NCI-H1694 treated with DMSO at 0.1 percent for 48 hours (cell line): ENCODE measurements around the gene FIBP.

Source experiments
- DNase-seq: peaks from one replicate; lab custom pipeline; 2025; lab: John Stamatoyannopoulos, UW

FIBP gene

GRCh38 chr11:65844231-65844872 lies 43.9 kb downstream of the FIBP start:
- no peak for DNase-seq

- no peak for DNase-seq
Measured at GRCh38 chr11:65843811-65844210, 44.5 kb downstream of the FIBP start.

DNA sequence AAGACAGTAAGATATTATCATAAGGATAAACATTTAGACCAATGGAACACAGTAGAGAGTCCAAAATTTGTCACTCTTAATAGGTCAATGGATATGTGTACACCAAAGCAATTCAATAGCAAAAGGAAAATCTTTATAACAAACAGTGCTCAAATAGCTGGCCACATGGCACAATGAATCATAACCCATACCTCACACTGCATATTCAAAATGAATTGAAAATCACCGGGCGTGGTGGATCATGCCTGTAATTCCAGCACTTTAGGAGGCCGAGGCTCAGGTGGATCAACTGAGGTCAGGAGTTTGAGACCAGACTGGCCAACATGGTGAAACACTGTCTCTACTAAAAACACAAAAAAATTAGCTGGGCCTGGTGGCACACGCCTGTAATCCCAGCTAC lies 46.1 kb downstream of the FIBP start:
- DNase-seq, result no peak

DNA sequence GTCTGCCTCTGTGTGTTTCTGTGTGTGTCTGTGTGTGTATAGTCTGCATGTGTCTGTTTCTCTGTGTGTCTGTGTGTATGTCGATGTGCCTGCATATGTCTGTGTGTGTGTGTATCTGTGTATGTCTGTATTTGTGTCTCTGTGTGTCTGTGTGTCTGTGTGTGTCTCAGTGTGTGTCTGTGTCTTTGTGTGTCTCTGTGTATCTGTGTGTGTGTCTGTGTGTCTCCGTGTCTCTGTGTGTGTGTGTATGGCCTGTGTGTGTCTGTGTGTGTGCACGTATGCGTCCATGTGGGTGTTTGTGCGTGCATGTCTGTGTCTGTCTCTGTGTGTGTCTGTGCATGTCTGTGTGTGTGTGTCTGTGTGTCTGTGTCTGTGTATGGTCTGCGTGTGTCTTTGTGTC lies 54.1 kb downstream of the FIBP start:
- DNase-seq, result no peak
